WERI-Rb-1 (cell line): ENCODE measurements around the gene NRG3.

Experiments
- DNase-seq: peaks from one replicate; pipeline ENCODE4 v3.0.0-alpha.2; 2020
- H3K27ac ChIP-seq: fragments of 250-450 bp; sonication (Bioruptor Pico); 2 replicates; pipeline ENCODE4 v1.5.1; 2020; ENCODE audit warnings: mild to moderate bottlenecking, moderate library complexity
- H3K27me3 ChIP-seq: fragments of 250-450 bp; sonication (Bioruptor Pico); 2 replicates; pipeline ENCODE4 v1.5.1; 2021; ENCODE audit warnings: mild to moderate bottlenecking, low read depth, moderate library complexity; ENCODE audit not compliant: insufficient read depth, severe bottlenecking
- H3K36me3 ChIP-seq: fragments of 250-450 bp; sonication (Bioruptor Pico); 2 replicates; pipeline ENCODE4 v1.5.1; 2020; ENCODE audit warnings: mild to moderate bottlenecking, moderate library complexity
- H3K4me3 ChIP-seq: 2 replicates; pipeline ENCODE4 v1.5.1; 2011; ENCODE audit warnings: low read depth, mild to moderate bottlenecking, control low read depth, low read length
- H3K9me3 ChIP-seq: fragments of 250-450 bp; sonication (Bioruptor Pico); 2 replicates; pipeline ENCODE4 v1.5.1; 2021; ENCODE audit warnings: mild to moderate bottlenecking, moderate library complexity; ENCODE audit not compliant: severe bottlenecking
- TF ChIP-seq, protein P1 (sequence below): IDR thresholded peaks from 2 replicates; pipeline ENCODE4 v1.5.1; 2011; ENCODE audit warnings: low read depth, mild to moderate bottlenecking, control low read depth, inconsistent platforms, low read length

Gene NRG3

DNA sequence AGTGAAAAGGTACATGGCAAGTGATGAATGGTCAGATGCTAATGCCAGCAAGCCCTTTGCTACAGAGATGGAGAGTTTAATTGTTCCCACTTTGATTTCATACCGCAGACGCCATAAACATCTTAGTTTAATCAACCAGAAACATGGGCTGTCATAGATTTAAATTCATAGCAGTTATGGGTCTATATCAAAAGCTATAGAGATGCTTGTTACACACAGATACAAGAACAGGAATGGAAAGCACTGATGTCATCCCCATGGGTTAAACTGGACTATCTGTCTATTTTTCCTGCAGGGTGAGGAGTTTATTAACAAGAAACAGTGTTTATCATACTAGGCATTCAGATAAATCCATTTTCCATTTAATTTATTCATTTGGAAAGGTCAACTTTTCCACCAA, 409.2 kb downstream of the NRG3 start:
- Histone ChIP-seq H3K36me3 (no peaks in the 10 kb centered on the region), H3K4me3 (no peak overlapping the region), H3K9me3 (no peaks in the 10 kb centered on the region), H3K27ac (no peak overlapping the region), H3K27me3 (no peaks in the 10 kb centered on the region)
- DNase-seq, result no peak
- TF ChIP-seq, protein P1, sequence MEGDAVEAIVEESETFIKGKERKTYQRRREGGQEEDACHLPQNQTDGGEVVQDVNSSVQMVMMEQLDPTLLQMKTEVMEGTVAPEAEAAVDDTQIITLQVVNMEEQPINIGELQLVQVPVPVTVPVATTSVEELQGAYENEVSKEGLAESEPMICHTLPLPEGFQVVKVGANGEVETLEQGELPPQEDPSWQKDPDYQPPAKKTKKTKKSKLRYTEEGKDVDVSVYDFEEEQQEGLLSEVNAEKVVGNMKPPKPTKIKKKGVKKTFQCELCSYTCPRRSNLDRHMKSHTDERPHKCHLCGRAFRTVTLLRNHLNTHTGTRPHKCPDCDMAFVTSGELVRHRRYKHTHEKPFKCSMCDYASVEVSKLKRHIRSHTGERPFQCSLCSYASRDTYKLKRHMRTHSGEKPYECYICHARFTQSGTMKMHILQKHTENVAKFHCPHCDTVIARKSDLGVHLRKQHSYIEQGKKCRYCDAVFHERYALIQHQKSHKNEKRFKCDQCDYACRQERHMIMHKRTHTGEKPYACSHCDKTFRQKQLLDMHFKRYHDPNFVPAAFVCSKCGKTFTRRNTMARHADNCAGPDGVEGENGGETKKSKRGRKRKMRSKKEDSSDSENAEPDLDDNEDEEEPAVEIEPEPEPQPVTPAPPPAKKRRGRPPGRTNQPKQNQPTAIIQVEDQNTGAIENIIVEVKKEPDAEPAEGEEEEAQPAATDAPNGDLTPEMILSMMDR, result no peak

DNA sequence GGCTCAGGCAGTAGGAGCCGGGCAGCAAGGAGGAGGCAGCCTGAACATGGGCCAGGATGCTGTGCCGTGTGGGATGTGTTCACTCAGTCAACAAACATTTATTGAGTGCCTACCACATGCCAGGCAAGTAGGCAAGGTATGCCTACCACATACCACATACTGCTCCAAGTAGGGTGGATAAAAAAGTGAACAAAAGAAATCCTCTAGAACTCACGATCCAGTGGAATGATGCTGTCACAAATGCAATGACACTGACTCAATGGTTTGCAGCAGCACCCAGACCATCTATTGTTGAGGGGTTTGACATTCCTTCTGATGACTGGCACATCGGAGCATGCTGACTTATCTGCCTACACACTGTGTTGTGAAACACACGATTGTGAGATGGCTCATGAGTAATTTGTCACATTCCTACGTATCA, 413.5 kb downstream of the NRG3 start:
- no peaks in the 10 kb centered on the region for H3K27me3 ChIP-seq
- TF ChIP-seq, protein P1, result no peak
- no peaks in the 10 kb centered on the region for H3K36me3 ChIP-seq
- no peak for DNase-seq
- H3K9me3 ChIP-seq, result no peaks in the 10 kb centered on the region
- H3K4me3 ChIP-seq, result no peak overlapping the region
- H3K27ac ChIP-seq, result no peak overlapping the region

DNA sequence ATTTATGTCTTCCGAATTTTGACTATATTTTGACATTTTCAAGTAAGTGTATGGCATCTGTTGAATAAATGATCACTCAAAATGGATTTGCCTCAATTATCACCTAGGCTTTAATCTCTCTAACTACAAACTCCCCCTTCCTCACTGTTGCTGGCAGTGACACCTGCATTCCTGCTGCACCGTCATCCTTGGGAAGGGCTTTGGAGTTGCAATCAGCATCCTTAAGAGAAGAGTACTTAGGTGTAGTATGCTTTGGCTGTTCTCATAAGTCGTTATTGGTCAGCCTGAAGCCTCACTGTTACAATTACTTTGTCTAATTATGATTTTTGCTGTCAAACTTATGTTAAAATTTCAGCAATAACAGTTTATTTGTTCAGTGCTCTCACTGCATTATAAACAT, 415.0 kb downstream of the NRG3 start:
- TF ChIP-seq, protein P1, result no peak
- H3K27me3 ChIP-seq, result no peaks in the 10 kb centered on the region
- no peaks in the 10 kb centered on the region for H3K36me3 ChIP-seq
- no peak overlapping the region for H3K4me3 ChIP-seq
- no peak overlapping the region for H3K27ac ChIP-seq
- H3K9me3 ChIP-seq, result no peaks in the 10 kb centered on the region
- no peak for DNase-seq

DNA sequence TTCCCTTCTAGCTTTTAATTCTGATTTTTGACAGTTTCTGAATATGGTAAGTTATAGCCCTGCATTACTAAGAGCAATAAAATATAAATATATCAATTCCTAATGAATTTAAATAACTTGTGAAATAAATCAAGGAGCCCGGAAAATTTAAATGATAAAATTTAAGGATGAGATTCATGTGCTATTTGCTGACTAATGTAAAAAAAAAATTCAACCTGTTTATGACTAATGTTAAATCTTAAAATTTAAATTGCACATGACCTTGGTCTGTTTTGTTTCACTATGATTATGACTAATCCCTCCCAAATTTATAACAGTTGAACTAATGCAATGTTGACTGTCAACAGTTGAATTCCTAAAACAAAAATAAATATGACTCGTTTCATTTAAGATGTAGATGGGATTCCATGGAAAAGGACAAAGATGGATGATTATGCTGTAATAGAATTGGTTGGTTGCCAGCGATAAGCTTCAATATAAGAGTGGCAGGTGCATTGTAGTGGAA, 419.9 kb downstream of the NRG3 start:
- Histone ChIP-seq H3K9me3 (no peaks in the 10 kb centered on the region), H3K27me3 (no peaks in the 10 kb centered on the region), H3K27ac (no peak overlapping the region), H3K36me3 (no peaks in the 10 kb centered on the region), H3K4me3 (no peak overlapping the region)
- DNase-seq, result no peak
- TF ChIP-seq, protein P1, result no peak

DNA sequence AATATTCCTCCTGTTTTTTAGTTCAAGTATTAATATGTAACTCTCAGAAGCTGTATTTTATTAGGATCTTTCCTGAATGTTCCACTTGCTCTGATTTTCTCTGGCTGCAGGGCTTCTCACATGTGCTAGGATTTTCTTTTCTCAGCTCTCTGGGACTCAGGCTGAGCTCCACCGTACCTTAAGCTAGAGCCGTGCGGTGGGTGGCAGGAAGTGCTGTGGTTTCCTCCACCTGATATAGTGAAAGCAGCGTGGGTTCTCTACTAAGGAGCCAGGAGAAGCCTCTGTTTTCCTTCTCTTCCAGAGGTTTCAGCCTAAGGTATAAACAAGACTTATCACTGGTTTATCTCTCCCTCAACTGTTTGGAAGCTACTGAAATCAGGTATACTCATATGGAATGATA, 433.6 kb downstream of the NRG3 start:
- DNase-seq, result no peak
- H3K27ac ChIP-seq, result no peak overlapping the region

DNA sequence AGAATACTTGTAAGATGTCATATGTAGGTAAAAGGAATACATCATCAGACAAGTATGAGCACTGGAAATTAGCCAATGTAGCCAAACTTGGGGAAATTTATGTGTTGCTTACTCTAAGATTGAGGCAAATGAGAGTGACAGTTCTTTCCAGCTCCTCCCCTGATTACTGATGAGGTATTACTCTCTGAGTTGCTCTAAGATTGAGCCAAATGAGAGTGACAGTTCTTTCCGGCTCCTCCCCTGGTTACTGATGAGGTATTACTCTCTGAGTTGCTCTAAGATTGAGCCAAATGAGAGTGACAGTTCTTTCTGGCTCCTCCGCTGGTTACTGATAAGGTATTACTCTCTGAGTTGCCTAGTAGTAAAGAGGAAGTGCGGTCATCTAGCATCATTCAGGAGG, 435.8 kb downstream of the NRG3 start:
- Histone ChIP-seq H3K4me3 (no peak overlapping the region), H3K36me3 (no peaks in the 10 kb centered on the region), H3K27ac (no peak overlapping the region), H3K27me3 (no peaks in the 10 kb centered on the region), H3K9me3 (no peaks in the 10 kb centered on the region)
- TF ChIP-seq, protein P1, result no peak
- no peak for DNase-seq

More for the DNA sequence above, 433.6 kb downstream of the NRG3 start:
- Histone ChIP-seq H3K36me3 (no peaks in the 10 kb centered on the region), H3K27me3 (no peaks in the 10 kb centered on the region), H3K4me3 (no peak overlapping the region), H3K9me3 (no peaks in the 10 kb centered on the region)
- TF ChIP-seq, protein P1, result no peak
